ENCODE measurements around the gene SCEL. TPM values are rescaled to one million over a fixed set of nuclear protein-coding genes. Genes with fewer than 3 reads are reported as not detected.
"Not testable (repeated sequence)": the region's sequence is repeated elsewhere in the genome, so short reads cannot be mapped to it uniquely, and the experiment has no call there.

Gene SCEL
- total RNA-seq, 3 donors from 2014 or later = not detected

GRCh38 chr13:77514336-77514726 is 21.2 kb upstream of the SCEL start:
- no peaks in the 10 kb centered on the region for H3K9me3 Mint-ChIP-seq
- peaks cover 1% of the 10 kb centered on the region for H3K27me3 Mint-ChIP-seq (ENCODE audit: low read depth)
- H3K4me1 Mint-ChIP-seq (ENCODE audit: low read depth) = peaks cover 13% of the 10 kb centered on the region
- ATAC-seq (no peak), DNase-seq (no peak)
- no peaks in the 10 kb centered on the region for H3K36me3 Mint-ChIP-seq (ENCODE audit: insufficient read depth)
- H3K4me3 Mint-ChIP-seq = no peak overlapping the region

- Mint-ChIP-seq H3K27me3 (ENCODE audit: low read depth) (peaks cover 1% of the 10 kb centered on the region), H3K4me1 (ENCODE audit: low read depth) (peaks cover 11% of the 10 kb centered on the region), H3K4me3 (no peak overlapping the region), H3K9me3 (no peaks in the 10 kb centered on the region), H3K36me3 (ENCODE audit: insufficient read depth) (no peaks in the 10 kb centered on the region)
- ATAC-seq (no peak), DNase-seq (no peak)
These were observed 19.7 kb upstream of the SCEL start for GRCh38 chr13:77515785-77516184.

- no peaks in the 10 kb centered on the region for H3K36me3 Mint-ChIP-seq (ENCODE audit: insufficient read depth)
- DNase-seq (no peak), ATAC-seq (peak; percentile 66 to 74)
- H3K9me3 Mint-ChIP-seq = no peaks in the 10 kb centered on the region
- H3K27me3 Mint-ChIP-seq (ENCODE audit: low read depth) = no peaks in the 10 kb centered on the region
- peaks cover 11% of the 10 kb centered on the region for H3K4me1 Mint-ChIP-seq (ENCODE audit: low read depth)
- H3K4me3 Mint-ChIP-seq = no peak overlapping the region
These were observed 19.1 kb upstream of the SCEL start for GRCh38 chr13:77516342-77516789.

- DNase-seq = no peak
- no peak overlapping the region for H3K4me3 Mint-ChIP-seq
These were observed 17.2 kb upstream of the SCEL start for GRCh38 chr13:77518266-77518665.

GRCh38 chr13:77519396-77519795 is 16.1 kb upstream of the SCEL start:
- not testable (repeated sequence) for ATAC-seq

More at GRCh38 chr13:77518266-77518665, 17.2 kb upstream of the SCEL start:
- no peak for ATAC-seq
- Mint-ChIP-seq H3K9me3 (no peaks in the 10 kb centered on the region), H3K4me1 (ENCODE audit: low read depth) (peaks cover 11% of the 10 kb centered on the region), H3K36me3 (ENCODE audit: insufficient read depth) (no peaks in the 10 kb centered on the region), H3K27me3 (ENCODE audit: low read depth) (no peaks in the 10 kb centered on the region)

GRCh38 chr13:77519808-77520207 is 15.7 kb upstream of the SCEL start:
- DNase-seq = no peak
- Mint-ChIP-seq H3K4me3 (no peak overlapping the region), H3K9me3 (no peaks in the 10 kb centered on the region), H3K36me3 (ENCODE audit: insufficient read depth) (no peaks in the 10 kb centered on the region), H3K27me3 (ENCODE audit: low read depth) (peaks cover 3% of the 10 kb centered on the region), H3K4me1 (ENCODE audit: low read depth) (peaks cover 11% of the 10 kb centered on the region)
- ATAC-seq = no peak

More at GRCh38 chr13:77519396-77519795, 16.1 kb upstream of the SCEL start:
- not testable (repeated sequence) for DNase-seq; H3K36me3 Mint-ChIP-seq (ENCODE audit: insufficient read depth); H3K9me3 Mint-ChIP-seq; H3K4me3 Mint-ChIP-seq; H3K27me3 Mint-ChIP-seq (ENCODE audit: low read depth)
- H3K4me1 Mint-ChIP-seq (ENCODE audit: low read depth) = peaks cover 11% of the 10 kb centered on the region

GRCh38 chr13:77521194-77521593 is 14.3 kb upstream of the SCEL start:
- no peaks in the 10 kb centered on the region for H3K9me3 Mint-ChIP-seq
- peaks cover 3% of the 10 kb centered on the region for H3K27me3 Mint-ChIP-seq (ENCODE audit: low read depth)
- peaks cover 8% of the 10 kb centered on the region for H3K4me1 Mint-ChIP-seq (ENCODE audit: low read depth)
- DNase-seq = no peak
- ATAC-seq = no peak
- H3K36me3 Mint-ChIP-seq (ENCODE audit: insufficient read depth) = no peaks in the 10 kb centered on the region
- H3K4me3 Mint-ChIP-seq = no peak overlapping the region

GRCh38 chr13:77521595-77522367 is 13.7 kb upstream of the SCEL start:
- H3K36me3 Mint-ChIP-seq (ENCODE audit: insufficient read depth) = no peaks in the 10 kb centered on the region
- peaks cover 4% of the 10 kb centered on the region for H3K4me1 Mint-ChIP-seq (ENCODE audit: low read depth)
- H3K9me3 Mint-ChIP-seq = no peaks in the 10 kb centered on the region
- peaks cover 3% of the 10 kb centered on the region for H3K27me3 Mint-ChIP-seq (ENCODE audit: low read depth)
- H3K4me3 Mint-ChIP-seq = no peak overlapping the region
- ATAC-seq = no peak
- no peak for DNase-seq

GRCh38 chr13:77522444-77522843 is 13.1 kb upstream of the SCEL start:
- Mint-ChIP-seq H3K4me1 (ENCODE audit: low read depth) (no peaks in the 10 kb centered on the region), H3K4me3 (no peak overlapping the region), H3K27me3 (ENCODE audit: low read depth) (peaks cover 5% of the 10 kb centered on the region), H3K36me3 (ENCODE audit: insufficient read depth) (no peaks in the 10 kb centered on the region), H3K9me3 (no peaks in the 10 kb centered on the region)
- DNase-seq = no peak
- ATAC-seq = no peak

GRCh38 chr13:77523386-77523785 is 12.1 kb upstream of the SCEL start:
- Mint-ChIP-seq H3K4me1 (ENCODE audit: low read depth) (no peaks in the 10 kb centered on the region), H3K9me3 (no peaks in the 10 kb centered on the region), H3K36me3 (ENCODE audit: insufficient read depth) (no peaks in the 10 kb centered on the region), H3K4me3 (no peak overlapping the region), H3K27me3 (ENCODE audit: low read depth) (peaks cover 5% of the 10 kb centered on the region)
- ATAC-seq = no peak
- DNase-seq = no peak

GRCh38 chr13:77523834-77524728 is 11.4 kb upstream of the SCEL start:
- Mint-ChIP-seq H3K4me3 (no peak overlapping the region), H3K4me1 (ENCODE audit: low read depth) (no peaks in the 10 kb centered on the region), H3K27me3 (ENCODE audit: low read depth) (peaks cover 5% of the 10 kb centered on the region), H3K9me3 (no peaks in the 10 kb centered on the region), H3K36me3 (ENCODE audit: insufficient read depth) (no peaks in the 10 kb centered on the region)
- no peak for ATAC-seq
- no peak for DNase-seq

GRCh38 chr13:77528414-77528813 is 7.1 kb upstream of the SCEL start:
- no peaks in the 10 kb centered on the region for H3K36me3 Mint-ChIP-seq (ENCODE audit: insufficient read depth)
- ATAC-seq (no peak), DNase-seq (no peak)
- peaks cover 11% of the 10 kb centered on the region for H3K27me3 Mint-ChIP-seq (ENCODE audit: low read depth)
- no peaks in the 10 kb centered on the region for H3K4me1 Mint-ChIP-seq (ENCODE audit: low read depth)
- H3K9me3 Mint-ChIP-seq = no peaks in the 10 kb centered on the region
- no peak overlapping the region for H3K4me3 Mint-ChIP-seq

- Mint-ChIP-seq H3K36me3 (ENCODE audit: insufficient read depth) (no peaks in the 10 kb centered on the region), H3K27me3 (ENCODE audit: low read depth) (peaks cover 9% of the 10 kb centered on the region), H3K9me3 (no peaks in the 10 kb centered on the region), H3K4me3 (no peak overlapping the region), H3K4me1 (ENCODE audit: low read depth) (no peaks in the 10 kb centered on the region)
- DNase-seq (no peak), ATAC-seq (peak in 1 of 2 donors; percentile 27)
These were observed 6.5 kb upstream of the SCEL start for GRCh38 chr13:77528834-77529500.

GRCh38 chr13:77529501-77529840 is 6.0 kb upstream of the SCEL start:
- no peaks in the 10 kb centered on the region for H3K4me1 Mint-ChIP-seq (ENCODE audit: low read depth)
- ATAC-seq = no peak
- H3K4me3 Mint-ChIP-seq = no peak overlapping the region
- H3K27me3 Mint-ChIP-seq (ENCODE audit: low read depth) = peaks cover 9% of the 10 kb centered on the region
- H3K9me3 Mint-ChIP-seq = no peaks in the 10 kb centered on the region
- DNase-seq = no peak
- H3K36me3 Mint-ChIP-seq (ENCODE audit: insufficient read depth) = no peaks in the 10 kb centered on the region
